Gastrocnemius medialis (tissue), 4 donors: Measurements from ENCODE around the gene TINAGL1. TPM values are rescaled to one million over a fixed set of nuclear protein-coding genes. Genes with fewer than 3 reads are reported as not detected.

Source experiments
- ATAC-seq, 2 donors: fragments of 150-250 bp; one replicate each; pipeline ENCODE4 v1.9.1; 2016
- DNase-seq, 2 donors: peaks; one replicate each; pipeline ENCODE4 v3.0.0-alpha.2; 2019
- H3K27ac ChIP-seq, 4 donors: fragments of 200-600 bp; sonication (generic); 1 replicate in 1 of 4; 2 replicates in 3 of 4; pipeline ENCODE4 v1.5.1; 2016 to 2018; ENCODE audit warnings: mild to moderate bottlenecking in 2 of 4, moderate library complexity in 1 of 4
- H3K27me3 ChIP-seq, 3 donors: fragments of 200-600 bp; sonication (generic) in 2 of 3; 1 replicate in 1 of 3; 2 replicates in 2 of 3; pipeline versions ENCODE4 v1.5.1 to v1.6.0; 2016 to 2019; ENCODE audit warnings: mild to moderate bottlenecking in 1 of 3, moderate library complexity in 1 of 3
- H3K36me3 ChIP-seq, 2 donors: fragments of 200-600 bp; sonication (generic) in 1 of 2; one replicate each; pipeline ENCODE4 v1.5.1; 2017 to 2018
- H3K4me1 ChIP-seq, 2 donors: fragments of 200-600 bp; sonication (generic) in 1 of 2; one replicate each; pipeline ENCODE4 v1.5.1; 2016 to 2017; ENCODE audit warnings: mild to moderate bottlenecking in 2 of 2
- H3K4me3 ChIP-seq, 4 donors: fragments of 200-600 bp; sonication (generic) in 3 of 4; 1 replicate in 1 of 4; 2 replicates in 3 of 4; pipeline ENCODE4 v1.5.1; 2016 to 2019; ENCODE audit warnings: mild to moderate bottlenecking in 2 of 4
- H3K9me3 ChIP-seq, 3 donors: fragments of 200-600 bp; sonication (generic) in 2 of 3; 1 replicate in 1 of 3; 2 replicates in 2 of 3; pipeline ENCODE4 v1.5.1; 2016 to 2019
- POLR2A ChIP-seq, 2 donors: fragments of 450-650 bp; IDR thresholded peaks; one replicate each; pipeline ENCODE4 v1.6.1; 2017; ENCODE audit warnings: antibody characterized with exemption in 2 of 2, mild to moderate bottlenecking in 2 of 2, moderate library complexity in 2 of 2
- in situ Hi-C, 4 donors: fragments of 200-750 bp; cut with MboI; loops; one replicate each; pipeline versions ENCODE4 v1.15.0 to v1.8.0; 2017; ENCODE audit warnings: low sequenced_read_pairs in 4 of 4
- intact Hi-C: fragments of 100-400 bp; cut with DNase I; formaldehyde crosslinking; loops from one replicate; pipeline ENCODE4 v1.15.1; 2023; ENCODE audit warnings: low total_unique reads
- total RNA-seq, 4 donors: library from RNA; depleted of rRNA; stranded (reverse); fragments of >200 nt; gene quantifications; one replicate each; pipeline versions ENCODE4 v1.1.0 to v1.2.3, GENCODE V29; 2016
- TF ChIP-seq, protein P1 (sequence below), 5 experiments: fragments of 450-650 bp in 3 of 5; fragments of 200-600 bp in 2 of 5; sonication (generic) in 2 of 5; IDR thresholded peaks in 4 of 5; conservative IDR thresholded peaks in 1 of 5; 1 replicate in 4 of 5; 2 replicates in 1 of 5; pipeline ENCODE4 v1.5.1; 2016 to 2019; ENCODE audit warnings: antibody characterized with exemption in 5 of 5, mild to moderate bottlenecking in 3 of 5, moderate library complexity in 3 of 5

The TINAGL1 gene
- total RNA-seq, 4 donors from 2014 or later, result 50.3 to 120 (median 105) TPM

DNA sequence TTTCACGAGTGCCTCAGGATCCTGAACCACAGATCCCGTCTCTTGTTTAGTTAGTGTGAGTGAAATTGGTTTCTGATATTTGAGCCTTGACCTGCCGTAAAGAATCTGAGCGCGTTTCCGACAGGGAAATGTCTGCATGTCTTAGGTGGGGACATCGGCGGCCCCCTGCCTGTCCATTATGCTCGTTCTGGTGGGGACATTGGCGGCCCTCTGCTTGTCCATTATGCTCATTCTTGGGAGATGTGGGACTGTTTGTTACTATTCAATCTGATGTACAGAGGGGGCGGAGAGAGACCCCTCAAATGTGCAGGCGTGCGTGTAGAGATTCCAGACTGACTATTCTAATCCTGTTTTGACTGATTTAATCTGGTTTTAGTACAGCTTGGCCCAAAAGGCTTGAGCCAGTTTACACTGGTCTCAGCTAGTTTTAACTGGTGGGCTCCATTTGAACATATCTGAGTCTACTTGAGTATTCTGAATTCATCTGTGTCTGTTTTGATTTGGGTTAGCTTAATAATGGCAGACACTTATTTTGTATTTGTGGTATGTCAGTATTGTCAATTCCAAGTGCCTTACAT is 6.6 kb upstream of the TINAGL1 start:
- Histone ChIP-seq H3K4me1 (peaks cover 0 to 6% of the 10 kb centered on the region in 2 donors), H3K27me3 (no peaks in the 10 kb centered on the region), H3K27ac (no peak overlapping the region), H3K36me3 (no peaks in the 10 kb centered on the region), H3K4me3 (no peak overlapping the region), H3K9me3 (no peaks in the 10 kb centered on the region)
- no peak for TF ChIP-seq POLR2A (IDR thresholded peaks at IDR 0.05)
- TF ChIP-seq, protein P1, sequence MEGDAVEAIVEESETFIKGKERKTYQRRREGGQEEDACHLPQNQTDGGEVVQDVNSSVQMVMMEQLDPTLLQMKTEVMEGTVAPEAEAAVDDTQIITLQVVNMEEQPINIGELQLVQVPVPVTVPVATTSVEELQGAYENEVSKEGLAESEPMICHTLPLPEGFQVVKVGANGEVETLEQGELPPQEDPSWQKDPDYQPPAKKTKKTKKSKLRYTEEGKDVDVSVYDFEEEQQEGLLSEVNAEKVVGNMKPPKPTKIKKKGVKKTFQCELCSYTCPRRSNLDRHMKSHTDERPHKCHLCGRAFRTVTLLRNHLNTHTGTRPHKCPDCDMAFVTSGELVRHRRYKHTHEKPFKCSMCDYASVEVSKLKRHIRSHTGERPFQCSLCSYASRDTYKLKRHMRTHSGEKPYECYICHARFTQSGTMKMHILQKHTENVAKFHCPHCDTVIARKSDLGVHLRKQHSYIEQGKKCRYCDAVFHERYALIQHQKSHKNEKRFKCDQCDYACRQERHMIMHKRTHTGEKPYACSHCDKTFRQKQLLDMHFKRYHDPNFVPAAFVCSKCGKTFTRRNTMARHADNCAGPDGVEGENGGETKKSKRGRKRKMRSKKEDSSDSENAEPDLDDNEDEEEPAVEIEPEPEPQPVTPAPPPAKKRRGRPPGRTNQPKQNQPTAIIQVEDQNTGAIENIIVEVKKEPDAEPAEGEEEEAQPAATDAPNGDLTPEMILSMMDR (IDR thresholded peaks at IDR 0.05 in 4 of 5, conservative IDR thresholded peaks at IDR 0.05 in 1 of 5), result no peak
- ATAC-seq, result no peak
- intact Hi-C loops (no loop called here), in situ Hi-C loops (loop anchor here (10.0 to 25.0 kb wide), 2 partner anchors 215 to 218 kb away; no protein-coding TSS in a partner anchor)
- DNase-seq, result no peak

DNA sequence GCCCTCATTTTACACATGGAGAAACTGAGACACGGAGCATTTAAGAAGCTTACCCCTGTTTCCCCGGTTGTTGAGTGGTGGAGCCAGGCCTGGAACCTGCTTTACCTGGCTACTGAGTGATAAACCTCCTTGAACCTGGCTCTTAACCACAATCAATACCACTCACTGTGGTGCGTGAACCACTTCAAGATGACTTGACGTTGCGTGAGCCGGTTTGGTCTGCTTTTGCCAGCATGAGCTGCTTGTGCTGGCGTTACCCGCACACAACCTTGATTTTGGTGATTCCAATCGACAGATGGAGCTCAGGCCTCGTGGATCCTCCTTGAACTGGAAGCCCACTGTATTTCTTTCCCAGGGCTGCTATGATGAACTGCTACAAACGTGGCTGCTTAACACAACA is 6.1 kb upstream of the TINAGL1 start:
- in situ Hi-C loops, result loop anchor here in 2 of 4 donors (25.0 kb wide), 1 partner anchor 217 kb away; no protein-coding TSS in a partner anchor
- Histone ChIP-seq H3K9me3 (no peaks in the 10 kb centered on the region), H3K36me3 (no peaks in the 10 kb centered on the region), H3K4me3 (no peak overlapping the region), H3K27ac (no peak overlapping the region), H3K4me1 (peaks cover 0 to 10% of the 10 kb centered on the region in 2 donors), H3K27me3 (no peaks in the 10 kb centered on the region)
- DNase-seq, result no peak
- TF ChIP-seq POLR2A (IDR thresholded peaks at IDR 0.05), result no peak
- TF ChIP-seq, protein P1 (IDR thresholded peaks at IDR 0.05 in 4 of 5, conservative IDR thresholded peaks at IDR 0.05 in 1 of 5), result no peak
- ATAC-seq, result no peak
- intact Hi-C loops, result no loop called here

DNA sequence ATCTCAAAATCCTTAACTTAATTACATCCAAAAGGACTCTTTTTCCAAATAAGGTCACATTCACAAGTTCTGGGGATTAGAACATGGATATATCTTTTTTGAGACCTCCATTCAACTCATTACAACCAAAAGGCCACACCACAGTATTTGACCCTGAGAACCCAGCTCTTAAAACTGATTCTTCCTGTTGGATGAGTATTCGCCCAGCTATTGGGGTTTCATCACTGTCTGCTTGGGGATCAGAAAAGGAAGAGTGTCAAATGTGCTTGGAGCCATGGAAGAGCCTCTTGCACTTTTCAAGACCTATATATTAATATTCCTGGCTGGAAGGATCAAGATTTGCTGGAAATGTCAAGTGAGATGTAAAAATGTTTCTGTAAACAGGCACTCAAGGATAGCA is 5.4 kb upstream of the TINAGL1 start:
- H3K4me3 ChIP-seq, result no peak overlapping the region
- DNase-seq (no peak), ATAC-seq (no peak)
- intact Hi-C loops (no loop called here), in situ Hi-C loops (loop anchor here in 2 of 4 donors (25.0 kb wide), 1 partner anchor 216 kb away; no protein-coding TSS in a partner anchor)
- H3K27ac ChIP-seq, result no peak overlapping the region
- H3K36me3 ChIP-seq, result no peaks in the 10 kb centered on the region
- no peaks in the 10 kb centered on the region for H3K27me3 ChIP-seq
- TF ChIP-seq POLR2A (IDR thresholded peaks at IDR 0.05), result no peak
- TF ChIP-seq, protein P1 (IDR thresholded peaks at IDR 0.05 in 4 of 5, conservative IDR thresholded peaks at IDR 0.05 in 1 of 5), result no peak
- peaks cover 0 to 10% of the 10 kb centered on the region in 2 donors for H3K4me1 ChIP-seq
- no peaks in the 10 kb centered on the region for H3K9me3 ChIP-seq

DNA sequence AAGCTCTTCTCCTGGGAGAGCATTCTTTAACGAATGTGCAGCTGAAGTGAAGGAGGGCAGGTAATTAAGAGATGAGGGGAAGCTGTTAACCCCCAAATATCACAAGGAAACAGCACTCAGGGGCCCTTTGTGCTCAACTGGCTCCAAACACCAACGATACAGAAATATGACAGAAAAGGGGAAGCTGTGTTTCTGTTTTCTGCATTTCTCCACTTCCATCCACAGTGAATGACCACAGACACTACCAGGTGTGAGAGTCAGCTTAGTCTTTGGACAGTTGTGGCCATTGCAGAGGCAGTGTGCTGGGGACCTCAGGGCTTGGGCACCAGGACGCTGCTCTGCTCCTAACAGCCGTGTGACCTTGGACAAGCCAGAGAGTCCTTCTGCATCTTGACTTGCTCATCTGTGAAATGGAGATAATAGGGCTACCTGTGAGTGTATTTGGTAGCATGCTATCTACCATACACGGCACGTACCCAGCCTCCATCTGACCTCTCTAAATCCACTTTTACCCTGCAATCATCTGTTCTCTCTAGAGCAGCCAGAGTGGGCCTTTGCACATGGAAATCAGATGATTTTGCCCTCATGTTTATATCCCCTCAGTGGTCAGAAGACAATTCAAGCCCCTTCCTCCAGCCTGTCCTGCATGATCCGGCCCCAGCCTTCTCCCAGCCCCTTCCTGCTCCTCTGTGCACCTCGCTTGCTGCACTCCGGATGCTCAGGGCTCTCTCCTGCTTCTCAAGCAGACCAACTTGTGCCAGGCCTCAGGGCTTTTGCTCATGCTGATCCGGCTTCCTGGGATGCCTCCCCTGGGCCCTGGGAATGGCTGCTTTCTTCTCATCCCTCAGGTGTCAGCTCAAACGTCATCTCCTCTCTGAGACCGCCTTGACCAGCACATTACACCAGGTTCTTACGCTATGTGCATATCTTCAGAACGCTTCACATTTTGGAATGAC is 4.7 kb upstream of the TINAGL1 start:
- Histone ChIP-seq H3K4me1 (peaks cover 0 to 10% of the 10 kb centered on the region in 2 donors), H3K27me3 (no peaks in the 10 kb centered on the region), H3K27ac (no peak overlapping the region), H3K4me3 (no peak overlapping the region), H3K9me3 (no peaks in the 10 kb centered on the region), H3K36me3 (no peaks in the 10 kb centered on the region)
- intact Hi-C loops (no loop called here), in situ Hi-C loops (loop anchor here in 2 of 4 donors (25.0 kb wide), 1 partner anchor 216 kb away; no protein-coding TSS in a partner anchor)
- DNase-seq, result no peak
- TF ChIP-seq, protein P1 (IDR thresholded peaks at IDR 0.05 in 4 of 5, conservative IDR thresholded peaks at IDR 0.05 in 1 of 5), result no peak
- TF ChIP-seq POLR2A (IDR thresholded peaks at IDR 0.05), result no peak
- ATAC-seq, result no peak
